Umbilical cord (tissue), 2 donors: ENCODE measurements around the gene MSRB3. TPM values are rescaled to one million over a fixed set of nuclear protein-coding genes. Genes with fewer than 3 reads are reported as not detected.
"Not testable (repeated sequence)": the region's sequence is repeated elsewhere in the genome, so short reads cannot be mapped to it uniquely, and the experiment has no call there.

Experiments
- DNase-seq: peaks from one replicate; pipeline ENCODE4 v3.0.0-alpha.2; 2015; ENCODE audit warnings: low spot score
- total RNA-seq: library from RNA; depleted of rRNA; stranded (reverse); fragments of >200 nt; gene quantifications from one replicate; pipeline ENCODE4 v1.2.3, GENCODE V29; 2014; ENCODE audit warnings: low replicate concordance; ENCODE audit not compliant: insufficient read depth

The MSRB3 gene
- total RNA-seq, 1 donor from 2014 or later: 192 TPM

GRCh38 chr12:65287426-65287825 lies 8.9 kb downstream of the MSRB3 start:
- no peak for DNase-seq

- no peak for DNase-seq
These were observed 13.8 kb downstream of the MSRB3 start for GRCh38 chr12:65292241-65292640.

- no peak for DNase-seq
These were observed 15.3 kb downstream of the MSRB3 start for GRCh38 chr12:65293735-65294134.

- DNase-seq: no peak
These were observed 16.3 kb downstream of the MSRB3 start for GRCh38 chr12:65294641-65295262.

GRCh38 chr12:65296508-65297265 lies 18.2 kb downstream of the MSRB3 start:
- no peak for DNase-seq

GRCh38 chr12:65300097-65300496 lies 21.6 kb downstream of the MSRB3 start:
- DNase-seq: no peak

- no peak for DNase-seq
These were observed 22.3 kb downstream of the MSRB3 start for GRCh38 chr12:65300679-65301349.

GRCh38 chr12:65302891-65303290 lies 24.4 kb downstream of the MSRB3 start:
- DNase-seq: no peak

- DNase-seq: no peak
These were observed 27.0 kb downstream of the MSRB3 start for GRCh38 chr12:65305346-65305950.

- peak; percentile 77 for DNase-seq
These were observed 28.1 kb downstream of the MSRB3 start for GRCh38 chr12:65306366-65307168.

- DNase-seq: no peak
These were observed 28.7 kb downstream of the MSRB3 start for GRCh38 chr12:65307169-65307501.

GRCh38 chr12:65308006-65308405 lies 29.5 kb downstream of the MSRB3 start:
- no peak for DNase-seq

- DNase-seq: no peak
These were observed 30.2 kb downstream of the MSRB3 start for GRCh38 chr12:65308601-65309071.

- no peak for DNase-seq
These were observed 32.8 kb downstream of the MSRB3 start for GRCh38 chr12:65311260-65311659.

GRCh38 chr12:65313719-65314317 lies 35.3 kb downstream of the MSRB3 start:
- no peak for DNase-seq

GRCh38 chr12:65315238-65315637 lies 36.8 kb downstream of the MSRB3 start:
- DNase-seq: not testable (repeated sequence)

- DNase-seq: no peak
These were observed 39.8 kb downstream of the MSRB3 start for GRCh38 chr12:65318186-65318685.

- DNase-seq: no peak
These were observed 41.3 kb downstream of the MSRB3 start for GRCh38 chr12:65319688-65320200.

GRCh38 chr12:65323070-65323469 lies 44.6 kb downstream of the MSRB3 start:
- DNase-seq: no peak

- no peak for DNase-seq
These were observed 45.6 kb downstream of the MSRB3 start for GRCh38 chr12:65324056-65324455.

GRCh38 chr12:65324551-65324950 lies 46.1 kb downstream of the MSRB3 start:
- no peak for DNase-seq
